K562 (cell line): ENCODE results near the gene MINK1. TPM values are rescaled to one million over a fixed set of nuclear protein-coding genes. Genes with fewer than 3 reads are reported as not detected.

ENCODE experiments used
- CBFA2T3 ChIP-seq: fragments of 450-650 bp; IDR thresholded peaks from 2 replicates; pipeline ENCODE4 v1.6.1; 2017
- CHD1 ChIP-seq: fragments of 200-600 bp; sonication (generic); IDR thresholded peaks from one replicate; pipeline ENCODE4 v1.6.1; 2012; ENCODE audit warnings: mild to moderate bottlenecking, moderate library complexity, low read length, inconsistent platforms
- DACH1 ChIP-seq: fragments of 450-650 bp; IDR thresholded peaks from 2 replicates; pipeline ENCODE4 v1.6.1; 2018; ENCODE audit not compliant: partially characterized antibody
- DEAF1 ChIP-seq: fragments of 450-650 bp; formaldehyde crosslinking; IDR thresholded peaks from 2 replicates; pipeline ENCODE4 v1.4.0; 2020; ENCODE audit warnings: mild to moderate bottlenecking, moderate library complexity
- DMBX1 ChIP-seq: fragments of 250-450 bp; sonication (Bioruptor Pico); IDR thresholded peaks from 2 replicates; pipeline ENCODE4 v1.8.0; 2022; ENCODE audit warnings: inconsistent platforms, mild to moderate bottlenecking, moderate library complexity, borderline replicate concordance
- EP300 ChIP-seq: IDR thresholded peaks from 2 replicates; pipeline ENCODE4 v1.6.1; 2012; ENCODE audit warnings: low read length, improper control_type of control experiment
- ETV1 ChIP-seq: fragments of 450-650 bp; conservative IDR thresholded peaks from 2 replicates; pipeline ENCODE4 v1.6.1; 2016; ENCODE audit warnings: missing genetic modification characterization, control low read depth, low read depth, missing compliant biosample characterization
- GATA2 ChIP-seq: sonication (generic); formaldehyde crosslinking; IDR thresholded peaks from 2 replicates; pipeline ENCODE4 v1.4.0; 2020; ENCODE audit warnings: mild to moderate bottlenecking, missing genetic modification reagents
- GTF2A2 ChIP-seq: IDR thresholded peaks from 2 replicates; pipeline ENCODE4 v1.6.1; 2016; ENCODE audit warnings: mild to moderate bottlenecking, missing genetic modification characterization, missing compliant biosample characterization
- HDAC8 ChIP-seq: fragments of 450-650 bp; IDR thresholded peaks from 2 replicates; pipeline ENCODE4 v1.6.1; 2016; ENCODE audit warnings: mild to moderate bottlenecking, missing genetic modification characterization, moderate library complexity, missing compliant biosample characterization
- ILF3 ChIP-seq: fragments of 450-650 bp; IDR thresholded peaks from 2 replicates; pipeline ENCODE4 v1.6.1; 2018; ENCODE audit warnings: antibody characterized with exemption, mild to moderate bottlenecking, moderate library complexity, borderline replicate concordance
- JUN ChIP-seq, 2 experiments: sonication (generic) in 1 of 2; formaldehyde crosslinking in 1 of 2; IDR thresholded peaks; 2 replicates each; pipeline versions ENCODE4 v1.6.1 to v1.8.0; 2012 to 2022; ENCODE audit warnings: borderline replicate concordance in 2 of 2, mild to moderate bottlenecking in 2 of 2, improper control_type of control experiment in 1 of 2, low read depth in 1 of 2, low read length in 1 of 2, missing genetic modification reagents in 1 of 2
- MAFK ChIP-seq: IDR thresholded peaks from 2 replicates; pipeline ENCODE4 v1.6.1; 2011; ENCODE audit warnings: low read length, improper control_type of control experiment
- MCM3 ChIP-seq: fragments of 450-650 bp; IDR thresholded peaks from 2 replicates; pipeline ENCODE4 v1.6.1; 2016
- MEIS2 ChIP-seq: fragments of 450-650 bp; IDR thresholded peaks from 2 replicates; pipeline ENCODE4 v1.6.1; 2014; ENCODE audit warnings: mild to moderate bottlenecking; ENCODE audit not compliant: partially characterized antibody
- PML ChIP-seq: IDR thresholded peaks from 2 replicates; pipeline ENCODE4 v1.6.1; 2012; ENCODE audit warnings: low read length, inconsistent platforms
- RBFOX2 ChIP-seq: fragments of 200-400 bp; formaldehyde crosslinking; IDR thresholded peaks from 2 replicates; pipeline ENCODE4 v1.6.1; 2017; ENCODE audit warnings: low read depth, mild to moderate bottlenecking, low read length, moderate library complexity
- SMARCE1 ChIP-seq: fragments of 450-650 bp; IDR thresholded peaks from 2 replicates; pipeline ENCODE4 v1.7.1; 2016; ENCODE audit warnings: mild to moderate bottlenecking
- TAF9B ChIP-seq: fragments of 450-650 bp; IDR thresholded peaks from 2 replicates; pipeline ENCODE4 v1.6.1; 2018; ENCODE audit warnings: mild to moderate bottlenecking; ENCODE audit not compliant: partially characterized antibody
- TBP ChIP-seq: optimal IDR thresholded peaks from 2 replicates; pipeline ENCODE3; 2011; ENCODE audit warnings: low read depth, low read length, improper control_type of control experiment
- TCF3 ChIP-seq: sonication (generic); formaldehyde crosslinking; IDR thresholded peaks from 2 replicates; pipeline ENCODE4 v1.4.0; 2020; ENCODE audit warnings: mild to moderate bottlenecking, missing genetic modification reagents
- ZNF212 ChIP-seq: fragments of 450-650 bp; formaldehyde crosslinking; IDR thresholded peaks from 2 replicates; pipeline ENCODE4 v1.4.0; 2020; ENCODE audit warnings: mild to moderate bottlenecking
- ZNF24 ChIP-seq: fragments of 450-650 bp; IDR thresholded peaks from 2 replicates; pipeline ENCODE4 v1.6.1; 2016
- ZNF274 ChIP-seq: IDR thresholded peaks from 2 replicates; pipeline ENCODE4 v1.6.1; 2011; ENCODE audit warnings: low read depth, mild to moderate bottlenecking, low read length, moderate library complexity, borderline replicate concordance
- ZNF586 ChIP-seq: fragments of 450-650 bp; formaldehyde crosslinking; conservative IDR thresholded peaks from 2 replicates; pipeline ENCODE4 v1.4.0; 2020; ENCODE audit warnings: mild to moderate bottlenecking, moderate library complexity
- ZNF764 ChIP-seq: fragments of 250-450 bp; sonication (Bioruptor Pico); IDR thresholded peaks from 2 replicates; pipeline ENCODE4 v1.4.0; 2020; ENCODE audit warnings: low read depth, mild to moderate bottlenecking, moderate library complexity
- ZNF766 ChIP-seq: fragments of 200-800 bp; sonication (Bioruptor generic); conservative IDR thresholded peaks from 2 replicates; pipeline ENCODE4 v1.6.1; 2016; ENCODE audit warnings: missing genetic modification characterization, missing compliant biosample characterization
- ZSCAN29 ChIP-seq: fragments of 450-650 bp; IDR thresholded peaks from 2 replicates; pipeline ENCODE4 v1.6.1; 2017
- polyA plus RNA-seq, 8 experiments: library from polyadenylated mRNA; depleted of rRNA in 4 of 8; stranded (reverse) in 5 of 8; unstranded in 3 of 8; fragments of >200 nt; fragmentation: Nextera tagmentation in 2 of 8; fragmentation: Illumina TruSeq in 1 of 8; extraction: Ambion mirVana in 2 of 8; extraction: Trizol in 1 of 8; gene quantifications; 2 replicates each; pipeline versions ENCODE4 v1.2.1 to v1.2.3, GENCODE V29; 2011 to 2014; ENCODE audit warnings: inconsistent platforms in 1 of 8, missing spikeins in 1 of 8
- total RNA-seq, 7 experiments: library from RNA; depleted of rRNA in 6 of 7; stranded (reverse); fragments of >200 nt in 6 of 7; fragmentation: Illumina TruSeq in 2 of 7; extraction: Trizol in 2 of 7; gene quantifications; 2 replicates each; pipeline versions ENCODE4 v1.2.1 to v1.2.3, GENCODE V29; 2011 to 2021; ENCODE audit warnings: low replicate concordance in 1 of 7
- TF ChIP-seq, protein P1 (sequence below): sonication (generic); formaldehyde crosslinking; IDR thresholded peaks from 2 replicates; pipeline ENCODE4 v1.8.0; 2022; ENCODE audit warnings: missing genetic modification reagents, mild to moderate bottlenecking, moderate library complexity, borderline replicate concordance

The MINK1 gene
- total and polyA plus RNA-seq, 9 of the 15 experiments (the other 6 are each of a cell fraction or from before 2014, with no cell fraction given) = 0.11 to 54.2 (median 14.9) TPM

GRCh38 chr17:4838309-4838785 is 5.2 kb downstream of the MINK1 start (continued):
- TF ChIP-seq DEAF1 (CRISPR knock-in tag) (no peak), ZSCAN29 (no peak), ZNF586 (CRISPR knock-in tag) (no peak), GATA2 (CRISPR knock-in tag) (peak; percentile 12; the same call in 1 of the 2 replicates), CHD1 (no peak), ILF3 (no peak), HDAC8 (no peak), ZNF274 (no peak), PML (peak; percentile 49), ZNF24 (no peak), DMBX1 (CRISPR knock-in tag) (no peak), JUN (IDR thresholded peaks at IDR 0.05; ENCODE audit: borderline replicate concordance, low read depth, low read length) (no peak), JUN (CRISPR knock-in tag; IDR thresholded peaks at IDR 0.05; ENCODE audit: borderline replicate concordance) (no peak), SMARCE1 (peak; percentile 47; the same call in 1 of the 2 replicates), RBFOX2 (peak; percentile 8; the same call in 1 of the 2 replicates), EP300 (peak; percentile 68; the same call in 1 of the 2 replicates), TBP (peak; percentile 35), ZNF764 (CRISPR knock-in tag) (no peak), ZNF766 (CRISPR knock-in tag) (0 out of 2 replicates have a peak, but pooled peaks have one; percentile 21), ZNF212 (CRISPR knock-in tag) (no peak), MAFK (no peak), GTF2A2 (no peak), DACH1 (peak; percentile 53), TCF3 (peak; percentile 80), MEIS2 (peak; percentile 1), MCM3 (no peak), TAF9B (peak; percentile 32), ETV1 (tag) (peak; percentile 52), CBFA2T3 (peak; percentile 86)
- TF ChIP-seq, protein P1, sequence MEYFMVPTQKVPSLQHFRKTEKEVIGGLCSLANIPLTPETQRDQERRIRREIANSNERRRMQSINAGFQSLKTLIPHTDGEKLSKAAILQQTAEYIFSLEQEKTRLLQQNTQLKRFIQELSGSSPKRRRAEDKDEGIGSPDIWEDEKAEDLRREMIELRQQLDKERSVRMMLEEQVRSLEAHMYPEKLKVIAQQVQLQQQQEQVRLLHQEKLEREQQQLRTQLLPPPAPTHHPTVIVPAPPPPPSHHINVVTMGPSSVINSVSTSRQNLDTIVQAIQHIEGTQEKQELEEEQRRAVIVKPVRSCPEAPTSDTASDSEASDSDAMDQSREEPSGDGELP = peak; percentile 48; the same call in 1 of the 2 replicates
